Heart right ventricle (tissue), 16 donors: ENCODE data around the gene BACE1. TPM values are rescaled to one million over a fixed set of nuclear protein-coding genes. Genes with fewer than 3 reads are reported as not detected.
"Not testable (repeated sequence)": the region's sequence is repeated elsewhere in the genome, so short reads cannot be mapped to it uniquely, and the experiment has no call there.

Experiments
- ATAC-seq, 8 donors: fragments of 200-7000 bp; cut with Tn5 transposase; one replicate each; pipeline ENCODE4 v1.9.1; 2020; ENCODE audit warnings: mild to moderate bottlenecking in 8 of 8, moderate library complexity in 8 of 8, moderate number of reproducible peaks in 1 of 8
- DNase-seq, 2 donors: peaks; one replicate each; pipeline ENCODE4 v3.0.0-alpha.2; 2020
- H3K27ac ChIP-seq, 10 donors: fragments of 200-600 bp; sonication (generic) in 2 of 10; one replicate each; pipeline versions ENCODE4 v1.5.0 to v1.8.0; 2020 to 2022; ENCODE audit warnings: mild to moderate bottlenecking in 3 of 10
- H3K27me3 ChIP-seq, 7 donors: fragments of 200-600 bp; one replicate each; pipeline ENCODE4 v1.8.0; 2021 to 2022; ENCODE audit warnings: mild to moderate bottlenecking in 2 of 7
- H3K36me3 ChIP-seq, 9 donors: fragments of 200-600 bp; sonication (generic) in 1 of 9; one replicate each; pipeline versions ENCODE4 v1.5.0 to v1.8.0; 2020 to 2022; ENCODE audit warnings: mild to moderate bottlenecking in 2 of 9
- H3K4me1 ChIP-seq, 9 donors: fragments of 200-600 bp; sonication (generic) in 1 of 9; one replicate each; pipeline versions ENCODE4 v1.5.0 to v1.8.0; 2020 to 2022; ENCODE audit warnings: mild to moderate bottlenecking in 4 of 9
- H3K4me3 ChIP-seq, 10 donors: fragments of 200-600 bp; sonication (generic) in 2 of 10; one replicate each; pipeline versions ENCODE4 v1.5.0 to v1.8.0; 2020 to 2022; ENCODE audit warnings: mild to moderate bottlenecking in 7 of 10, moderate library complexity in 2 of 10
- H3K9me3 ChIP-seq, 11 donors: fragments of 200-600 bp in 10 of 11; sonication (generic) in 2 of 11; one replicate each; pipeline versions ENCODE4 v1.5.0 to v1.8.0; 2013 to 2022; ENCODE audit warnings: mild to moderate bottlenecking in 2 of 11, control low read depth in 1 of 11, moderate library complexity in 1 of 11
- WGBS, 2 donors: extraction: QIAGEN DNeasy Blood & Tissue Kit; methylation state at CpG; one replicate each; pipeline ENCODE4 v1.1.7; 2013; ENCODE audit warnings: inconsistent platforms in 1 of 2; 5-methylcytosine and 5-hydroxymethylcytosine counted together
- intact Hi-C, 10 donors: fragments of 100-400 bp; cut with DNase I; formaldehyde crosslinking; loops; one replicate each; pipeline versions ENCODE4 v1.11.1 to v1.14.2; 2022
- polyA plus RNA-seq, 2 donors: library from polyadenylated mRNA; stranded (reverse); fragments of 200-250 nt; gene quantifications; one replicate each; pipeline ENCODE4 v1.2.3, GENCODE V29; 2013
- total RNA-seq, 10 donors: library from RNA; stranded (reverse); fragmentation: NEBNext Ultra II Directional in 3 of 10; extraction: Animal tissue kit (Norgen Biotek cat#: 25700) in 3 of 10; gene quantifications; one replicate each; pipeline versions ENCODE4 v1.2.1 to v1.2.4, GENCODE V29; 2021 to 2023
- TF ChIP-seq, protein P1 (sequence below), 9 donors: fragments of 200-600 bp; sonication (generic) in 2 of 9; IDR thresholded peaks; one replicate each; pipeline versions ENCODE4 v1.5.0 to v1.8.0; 2021 to 2022; ENCODE audit warnings: antibody characterized with exemption in 9 of 9, mild to moderate bottlenecking in 5 of 9, moderate library complexity in 1 of 9
- donor health status: Arrhythmogenic right ventricular cardiomyopathy.
- donor health status: ischemic (EF 13 %, LVEDD 7.1; RV severe dilation, severe dysfunction).
- donor health status: healthy with polysubstance abuse.
- donor health status: DM: no; HTN: yes; CAD: no.
- donor health status: DM: no; HTN: no; CAD: no.
- donor health status: ischemic (EF 25% LVEDD 6.9; RV normal size, moderate dysfunction).
- donor health status: ischemic (EF 25% LVEDD 5.7; RV mildly dilated, moderate dysfunction).
- donor health status: healthy.
- donor health status: DM: yes; HTN: yes; CAD: no.
- donor health status: Ischemic cardiomyopathy.
- donor health status: ischemic (EF 35%, LVEDD 5.7; RV mildly dilated, moderate dysfunction).
- donor health status: nonischemic (EF 11% LVEDD 7.7; RV severe dilation, severe dysfunction).
- donor health status: DM: yes; HTN: yes; CAD: no.
- donor health status: PGD.
- donor health status: ischemic (EF 29% LVEDD 5.4; RV normal size, mild dysfunction).
- donor health status: nonischemic (EF 23%, LVEDD 6.1; RV moderate dilation, normal function).

The BACE1 gene
- total and polyA plus RNA-seq, 12 donors, result 4.6 to 18.7 (median 14.6) TPM

DNA sequence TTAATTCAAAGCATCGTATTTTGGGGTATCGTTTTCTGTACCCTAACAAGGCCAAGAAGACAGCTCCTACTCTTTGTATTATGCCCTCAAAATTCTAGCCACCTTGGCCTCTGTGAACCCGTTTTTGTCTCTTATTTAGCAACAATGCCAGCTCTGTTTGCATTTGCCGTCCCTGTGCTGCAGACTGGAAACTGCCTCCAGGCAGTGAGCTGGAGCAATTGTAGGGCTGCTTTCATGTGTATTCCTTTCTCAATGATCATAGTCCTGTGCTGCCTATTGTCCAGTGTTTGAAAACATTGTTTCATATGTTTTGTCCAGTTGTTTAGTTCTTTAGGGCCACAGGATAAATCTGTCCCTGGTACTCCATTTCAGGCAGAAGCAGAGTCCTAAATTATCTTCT, 44.8 kb downstream of the BACE1 start:
- no peaks in the 10 kb centered on the region for H3K27me3 ChIP-seq
- DNase-seq (no peak), ATAC-seq (no peak)
- peaks cover 0 to 69% (median 4%) of the 10 kb centered on the region in 9 donors for H3K36me3 ChIP-seq
- H3K4me3 ChIP-seq, result no peak overlapping the region
- 93 to 94% methylated on average over 4 of the region's 4 CpGs for WGBS, 2 donors
- peaks cover 0 to 7% (median 0%) of the 10 kb centered on the region in 11 donors for H3K9me3 ChIP-seq
- intact Hi-C loops, result no loop called here
- no peak overlapping the region for H3K27ac ChIP-seq
- H3K4me1 ChIP-seq, result peaks cover 0 to 4% (median 0%) of the 10 kb centered on the region in 9 donors
- TF ChIP-seq, protein P1, sequence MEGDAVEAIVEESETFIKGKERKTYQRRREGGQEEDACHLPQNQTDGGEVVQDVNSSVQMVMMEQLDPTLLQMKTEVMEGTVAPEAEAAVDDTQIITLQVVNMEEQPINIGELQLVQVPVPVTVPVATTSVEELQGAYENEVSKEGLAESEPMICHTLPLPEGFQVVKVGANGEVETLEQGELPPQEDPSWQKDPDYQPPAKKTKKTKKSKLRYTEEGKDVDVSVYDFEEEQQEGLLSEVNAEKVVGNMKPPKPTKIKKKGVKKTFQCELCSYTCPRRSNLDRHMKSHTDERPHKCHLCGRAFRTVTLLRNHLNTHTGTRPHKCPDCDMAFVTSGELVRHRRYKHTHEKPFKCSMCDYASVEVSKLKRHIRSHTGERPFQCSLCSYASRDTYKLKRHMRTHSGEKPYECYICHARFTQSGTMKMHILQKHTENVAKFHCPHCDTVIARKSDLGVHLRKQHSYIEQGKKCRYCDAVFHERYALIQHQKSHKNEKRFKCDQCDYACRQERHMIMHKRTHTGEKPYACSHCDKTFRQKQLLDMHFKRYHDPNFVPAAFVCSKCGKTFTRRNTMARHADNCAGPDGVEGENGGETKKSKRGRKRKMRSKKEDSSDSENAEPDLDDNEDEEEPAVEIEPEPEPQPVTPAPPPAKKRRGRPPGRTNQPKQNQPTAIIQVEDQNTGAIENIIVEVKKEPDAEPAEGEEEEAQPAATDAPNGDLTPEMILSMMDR (IDR thresholded peaks at IDR 0.05), result no peak

DNA sequence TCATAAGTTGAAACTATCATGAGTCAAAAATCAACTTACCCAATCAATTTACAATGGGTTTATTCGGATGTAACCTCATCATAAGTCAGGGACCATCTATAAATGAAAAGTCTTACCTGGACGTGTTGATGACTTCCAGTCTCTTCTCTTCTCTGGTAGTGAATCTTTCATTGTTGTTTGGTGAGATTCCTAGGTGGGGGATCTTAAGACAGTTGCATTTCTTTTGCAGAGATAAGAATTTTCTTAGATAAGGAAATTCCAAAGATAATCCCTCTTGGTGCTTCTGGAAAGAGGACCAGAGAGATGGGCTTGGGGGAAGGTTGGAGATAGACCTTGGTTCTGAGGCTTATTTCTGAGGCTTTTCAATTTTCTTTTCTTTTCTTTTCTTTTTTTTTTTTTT, 46.2 kb downstream of the BACE1 start:
- H3K9me3 ChIP-seq, result peaks cover 0 to 7% (median 0%) of the 10 kb centered on the region in 11 donors
- TF ChIP-seq, protein P1 (IDR thresholded peaks at IDR 0.05), result no peak
- H3K27me3 ChIP-seq, result no peaks in the 10 kb centered on the region
- H3K4me1 ChIP-seq, result peaks cover 0 to 4% (median 0%) of the 10 kb centered on the region in 9 donors
- H3K4me3 ChIP-seq, result no peak overlapping the region
- no peak for ATAC-seq
- H3K36me3 ChIP-seq, result peaks cover 0 to 69% (median 2%) of the 10 kb centered on the region in 9 donors
- no peak for DNase-seq
- H3K27ac ChIP-seq, result no peak overlapping the region
- WGBS, 2 donors, result 83 to 89% methylated on average over 2 of the region's 2 CpGs
- intact Hi-C loops, result no loop called here

DNA sequence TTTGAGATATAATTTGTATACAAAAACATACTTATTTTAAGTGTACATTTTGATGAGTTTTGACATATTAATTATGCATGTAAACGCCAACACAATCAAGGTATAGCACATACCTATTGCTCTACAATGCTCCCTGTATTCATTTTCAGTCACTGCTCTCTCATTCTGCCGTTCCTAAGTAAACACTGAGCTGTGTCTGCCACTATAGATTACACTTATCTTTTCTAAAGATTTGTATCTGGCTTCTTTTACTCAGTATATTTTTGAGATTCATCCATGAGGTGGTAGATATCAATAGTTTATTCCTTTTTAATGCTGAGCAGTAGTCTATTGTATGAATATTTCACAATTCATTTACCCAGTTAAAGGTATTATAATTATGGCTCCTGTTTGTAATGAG, 50.3 kb downstream of the BACE1 start:
- intact Hi-C loops, result no loop called here
- Histone ChIP-seq H3K27ac (no peak overlapping the region), H3K27me3 (no peaks in the 10 kb centered on the region), H3K9me3 (no peaks in the 10 kb centered on the region), H3K4me3 (no peak overlapping the region), H3K36me3 (peaks cover 0 to 84% (median 9%) of the 10 kb centered on the region in 9 donors), H3K4me1 (no peaks in the 10 kb centered on the region)
- no peak for DNase-seq
- ATAC-seq, result no peak
- TF ChIP-seq, protein P1 (IDR thresholded peaks at IDR 0.05), result no peak
- WGBS, 2 donors, result 87 to 89% methylated on average over 2 of the region's 2 CpGs

DNA sequence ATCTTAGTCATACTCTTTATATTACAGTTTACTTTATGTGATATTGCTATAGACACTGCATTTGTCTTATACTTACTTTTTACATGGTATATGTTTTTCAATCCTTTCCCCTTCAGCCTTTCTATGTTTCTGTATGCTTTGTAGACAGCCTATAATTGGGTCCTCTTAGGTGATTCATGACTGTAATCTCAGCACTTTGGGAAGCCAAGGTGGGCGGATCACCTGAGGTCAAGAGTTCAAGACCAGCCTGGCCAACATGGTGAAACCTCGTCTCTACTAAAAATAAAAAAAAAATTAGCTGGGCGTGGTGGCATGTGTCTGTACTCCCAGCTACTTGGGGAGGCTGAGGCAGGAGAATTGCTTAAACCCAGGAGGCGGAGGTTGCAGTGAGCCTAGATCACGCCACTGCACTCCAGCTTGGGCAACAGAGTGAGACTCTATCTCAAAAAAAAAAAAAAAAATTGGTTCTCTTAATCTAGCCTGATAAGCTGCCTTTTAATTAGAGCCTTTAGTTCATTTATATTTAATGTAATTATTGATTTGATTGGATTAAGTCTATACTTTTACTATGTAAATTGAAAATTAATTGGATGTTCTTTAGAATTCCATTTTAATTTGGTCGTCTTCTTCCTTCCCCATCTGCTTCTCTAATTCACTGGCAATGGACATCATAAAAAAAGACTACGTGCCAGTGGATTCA, 51.3 kb downstream of the BACE1 start:
- H3K9me3 ChIP-seq, DNase-seq, H3K4me3 ChIP-seq, H3K27me3 ChIP-seq, H3K27ac ChIP-seq, H3K4me1 ChIP-seq, intact Hi-C loops, ATAC-seq: not testable (repeated sequence)
- WGBS, 2 donors, result 96% methylated on average over 7 of the region's 7 CpGs
- peaks cover 0 to 86% (median 10%) of the 10 kb centered on the region in 9 donors for H3K36me3 ChIP-seq

DNA sequence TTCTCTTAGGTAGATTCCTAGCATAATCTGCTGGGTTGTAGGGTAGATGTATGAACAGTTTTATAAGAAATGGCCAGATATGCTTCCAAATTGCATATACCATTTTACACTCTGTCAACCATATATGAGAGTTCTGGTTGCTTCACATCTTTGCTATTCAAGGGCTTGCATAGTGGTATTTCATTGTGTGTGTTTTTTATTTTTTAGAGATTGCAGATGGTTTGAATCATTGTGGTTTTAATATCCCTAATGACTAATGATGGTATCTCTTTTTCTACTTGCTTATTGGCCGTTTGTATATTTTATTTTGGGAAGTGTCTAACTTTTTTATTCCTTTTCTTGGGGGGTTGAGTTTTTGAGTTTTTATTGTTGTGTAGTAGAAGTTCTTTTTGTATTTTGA, 56.6 kb downstream of the BACE1 start:
- intact Hi-C loops, result no loop called here
- WGBS, 2 donors, result 70 to 80% methylated on average over 1 of the region's 1 CpG

More for the DNA sequence above, 56.6 kb downstream of the BACE1 start:
- H3K4me3 ChIP-seq, result no peak overlapping the region
- no peaks in the 10 kb centered on the region for H3K4me1 ChIP-seq
- TF ChIP-seq, protein P1 (IDR thresholded peaks at IDR 0.05), result no peak
- no peak overlapping the region for H3K27ac ChIP-seq
- ATAC-seq (no peak), DNase-seq (no peak)
- H3K9me3 ChIP-seq, result no peaks in the 10 kb centered on the region
- no peaks in the 10 kb centered on the region for H3K27me3 ChIP-seq
- peaks cover 0 to 90% (median 21%) of the 10 kb centered on the region in 9 donors for H3K36me3 ChIP-seq
